HG03066 (cell line): Measurements from ENCODE around the gene PICALM.
"Not testable (repeated sequence)": the region's sequence is repeated elsewhere in the genome, so short reads cannot be mapped to it uniquely, and the experiment has no call there.

ENCODE experiments used
- ATAC-seq: cut with Tn5 transposase; IDR thresholded peaks from one replicate; pipeline ENCODE4 v1.9.1; 2021; ENCODE audit warnings: low read depth; ENCODE audit not compliant: unreplicated experiment

PICALM gene

DNA sequence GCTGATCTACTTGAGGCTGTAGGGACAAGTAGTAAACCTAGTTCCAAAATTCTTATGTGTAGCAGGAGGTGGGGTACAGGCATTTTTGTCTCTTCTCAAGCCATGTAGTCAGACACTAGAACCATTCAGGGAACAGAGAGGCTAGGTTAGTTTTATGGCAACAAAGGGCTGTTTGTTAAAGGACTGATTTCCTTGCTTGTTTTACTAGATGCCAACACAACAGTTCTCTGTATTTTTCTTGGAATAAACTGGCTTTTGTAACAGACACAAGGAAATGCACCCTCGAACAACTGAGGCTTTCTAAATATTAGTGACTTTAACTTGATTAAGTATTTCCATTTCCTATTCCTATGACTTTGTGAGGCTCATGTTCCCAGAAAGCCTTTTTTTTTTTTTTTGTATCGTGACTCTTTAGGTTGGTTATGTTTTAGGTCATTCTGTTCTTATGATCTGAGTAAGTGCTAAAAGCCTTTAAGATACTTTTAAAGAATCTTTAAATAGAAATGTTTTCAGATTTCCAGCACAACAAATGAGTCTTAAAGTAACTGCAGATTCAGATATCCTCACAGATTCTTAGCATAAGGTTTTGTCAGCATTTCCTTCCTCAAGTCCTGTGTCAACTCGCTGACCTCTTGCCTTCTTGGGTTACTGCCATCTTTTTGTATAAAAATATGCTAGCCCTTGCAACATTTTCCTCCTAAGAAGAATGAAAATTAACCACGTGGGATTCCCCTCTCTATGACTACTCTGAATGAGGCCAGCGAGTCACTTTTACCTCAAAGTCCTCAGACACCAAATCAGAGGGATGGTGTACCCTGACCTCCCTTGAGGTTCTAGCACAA is 121.2 kb downstream of the PICALM start:
- ATAC-seq: no peak

DNA sequence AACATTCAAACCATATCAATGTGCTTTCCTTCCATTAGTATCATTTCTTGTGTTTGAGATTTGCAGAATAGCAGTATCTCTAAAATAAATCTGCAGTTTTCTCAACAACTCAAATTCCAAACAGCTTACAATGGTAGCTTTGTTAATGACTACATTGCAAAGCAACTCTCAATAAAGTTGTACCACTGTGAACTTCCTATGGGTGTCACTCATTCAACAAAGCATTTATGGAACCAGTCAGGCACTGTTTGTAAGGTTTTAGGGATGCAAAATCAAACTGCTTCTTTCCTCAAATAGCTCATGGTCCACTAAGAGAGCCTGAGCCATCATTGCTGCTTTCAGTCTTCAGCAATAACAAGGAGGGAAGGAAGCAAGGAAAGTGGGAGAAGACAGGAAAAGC is 122.7 kb downstream of the PICALM start:
- no peak for ATAC-seq

DNA sequence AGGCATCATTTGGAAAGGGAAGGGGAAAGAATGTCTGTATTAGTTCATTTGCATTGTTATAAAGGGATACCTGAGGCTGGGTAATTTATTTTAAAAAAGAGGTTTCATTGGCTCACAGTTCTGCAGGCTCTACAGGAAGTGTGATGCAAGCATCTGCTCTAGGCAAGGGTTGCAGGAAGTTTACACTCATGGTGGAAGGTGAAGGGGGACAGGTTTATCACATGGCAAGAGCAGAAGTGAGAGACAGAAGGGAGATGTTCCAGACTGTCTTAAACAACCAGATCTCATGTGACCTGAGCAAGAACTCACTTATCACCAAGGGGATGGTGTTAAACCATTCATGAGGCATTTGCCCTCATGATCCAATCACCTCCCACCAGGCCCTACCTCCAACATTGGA is 123.1 kb downstream of the PICALM start:
- ATAC-seq: no peak

DNA sequence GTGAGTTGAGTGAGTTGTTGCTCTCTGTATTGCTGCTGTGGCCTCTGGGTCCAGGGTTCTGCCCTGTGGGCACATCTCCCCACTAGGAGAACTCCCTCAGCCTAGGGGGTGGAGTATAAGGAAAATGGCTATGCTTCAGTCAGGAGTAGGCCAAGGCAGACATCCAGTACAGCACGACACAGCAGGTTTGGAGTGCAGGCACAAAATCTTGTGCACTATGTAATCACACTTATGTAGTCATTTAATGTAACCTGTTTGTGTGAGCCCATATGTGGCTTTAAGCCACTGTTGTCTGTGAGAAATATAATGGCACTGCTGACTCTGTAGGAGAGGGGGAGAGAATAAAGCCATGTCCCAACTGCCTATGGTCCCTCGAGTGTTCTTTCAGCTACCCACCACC is 123.6 kb downstream of the PICALM start:
- ATAC-seq: no peak

DNA sequence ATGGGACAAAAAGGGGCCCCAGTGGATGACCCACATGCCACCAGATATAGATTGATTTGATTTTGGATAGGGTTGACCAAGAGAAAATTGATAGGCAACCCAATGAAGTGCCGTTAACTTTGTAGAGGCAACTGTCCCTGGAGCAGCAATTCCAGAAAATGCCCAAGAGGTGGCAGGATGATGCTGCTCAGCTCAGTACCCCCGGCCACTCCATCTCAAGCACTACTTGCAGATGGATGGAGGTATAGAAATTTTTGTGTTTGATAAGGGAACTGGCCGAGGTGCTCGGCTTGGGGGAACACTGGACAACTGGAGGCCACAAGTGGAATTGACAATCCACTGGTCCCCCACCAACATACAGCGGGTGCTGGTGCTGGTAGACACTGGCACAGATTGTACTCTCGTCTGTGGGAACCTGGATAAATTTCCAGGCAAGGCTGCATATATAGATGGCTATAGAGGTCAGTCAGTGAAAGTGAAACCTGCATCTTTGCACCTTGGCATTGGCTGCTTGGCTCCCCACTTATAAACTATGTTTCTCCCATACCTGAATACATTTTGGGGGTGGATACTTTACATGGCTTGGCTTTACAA is 127.4 kb downstream of the PICALM start:
- no peak for ATAC-seq

DNA sequence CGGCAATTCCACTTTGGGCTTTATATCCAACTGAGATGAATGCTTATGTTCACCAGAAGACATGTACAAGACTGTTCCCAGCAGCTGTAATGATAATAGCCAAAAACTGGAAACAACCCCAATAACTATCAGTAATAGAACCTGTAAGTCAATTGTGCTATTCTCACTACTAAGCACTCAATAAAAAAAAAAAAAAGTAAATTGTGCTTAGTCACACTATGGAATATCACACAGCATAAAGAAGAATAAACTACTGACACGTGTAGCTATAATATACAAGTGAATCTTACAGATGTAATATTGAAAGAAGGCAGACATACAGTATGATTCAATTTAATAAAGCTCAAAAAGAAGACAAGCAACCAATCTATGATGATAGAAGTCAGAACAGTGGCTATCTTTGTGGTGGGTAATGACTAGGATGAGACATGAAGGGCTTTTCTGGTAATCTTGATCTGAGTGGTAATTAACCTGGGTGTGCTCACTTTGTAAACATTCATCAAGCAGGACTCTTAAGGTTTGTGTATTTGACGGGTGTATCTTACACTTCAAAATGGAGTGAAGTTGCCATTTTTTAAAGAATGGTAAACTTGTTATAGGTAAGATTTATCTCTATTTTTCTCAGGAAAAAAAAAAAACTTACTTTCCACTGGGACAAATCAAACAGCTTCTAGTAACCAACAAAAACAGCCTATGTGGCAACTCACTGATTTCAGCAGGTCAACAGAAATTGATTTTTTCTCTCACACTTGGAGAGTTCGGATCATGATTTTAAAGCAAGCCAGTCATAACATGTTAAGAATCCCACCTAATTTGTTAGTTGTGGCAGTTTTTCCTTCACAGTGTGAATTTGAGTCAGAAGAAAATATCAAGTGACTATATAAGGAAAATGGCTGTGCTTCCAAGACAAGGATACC is 129.5 kb downstream of the PICALM start:
- no peak for ATAC-seq

DNA sequence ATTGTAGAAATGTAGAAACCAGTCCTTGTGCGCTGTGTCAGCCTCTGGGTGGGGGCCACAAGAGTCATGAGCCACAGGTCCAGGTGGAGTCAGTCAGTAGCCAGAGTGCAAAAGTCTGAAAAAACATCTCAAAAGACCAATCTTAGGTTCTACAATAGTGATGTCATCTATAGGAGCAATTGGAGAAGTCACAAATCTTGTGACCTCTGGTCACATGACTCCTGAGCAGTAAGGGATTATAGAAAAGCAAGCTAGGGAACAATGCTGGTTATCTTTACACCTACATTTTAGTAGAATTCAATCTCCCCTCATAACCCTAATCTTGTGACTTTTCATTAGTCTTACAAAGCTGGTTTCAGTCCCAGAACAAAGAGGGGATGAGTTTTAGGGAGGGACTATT is 131.0 kb downstream of the PICALM start:
- ATAC-seq: no peak

DNA sequence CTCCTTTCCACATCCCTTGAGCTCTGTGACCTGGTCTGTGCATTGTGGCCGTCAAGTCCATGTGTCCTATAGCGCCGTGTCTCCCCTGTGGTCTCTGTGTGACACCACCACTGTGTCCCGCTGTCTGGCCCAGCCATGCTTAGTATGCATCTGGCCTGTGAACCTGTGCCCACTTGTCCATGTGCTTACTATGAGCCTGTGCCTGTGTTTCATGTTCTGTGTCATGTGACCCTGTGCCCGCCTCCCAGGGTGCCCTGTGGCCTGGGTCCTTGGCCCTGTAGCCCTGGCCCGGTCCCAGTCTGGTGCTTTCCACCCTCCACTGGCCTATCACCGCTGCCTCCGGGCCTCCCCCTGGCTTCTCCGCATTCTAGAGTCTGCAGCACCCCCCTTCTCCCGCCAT is 133.1 kb downstream of the PICALM start:
- no peak for ATAC-seq

DNA sequence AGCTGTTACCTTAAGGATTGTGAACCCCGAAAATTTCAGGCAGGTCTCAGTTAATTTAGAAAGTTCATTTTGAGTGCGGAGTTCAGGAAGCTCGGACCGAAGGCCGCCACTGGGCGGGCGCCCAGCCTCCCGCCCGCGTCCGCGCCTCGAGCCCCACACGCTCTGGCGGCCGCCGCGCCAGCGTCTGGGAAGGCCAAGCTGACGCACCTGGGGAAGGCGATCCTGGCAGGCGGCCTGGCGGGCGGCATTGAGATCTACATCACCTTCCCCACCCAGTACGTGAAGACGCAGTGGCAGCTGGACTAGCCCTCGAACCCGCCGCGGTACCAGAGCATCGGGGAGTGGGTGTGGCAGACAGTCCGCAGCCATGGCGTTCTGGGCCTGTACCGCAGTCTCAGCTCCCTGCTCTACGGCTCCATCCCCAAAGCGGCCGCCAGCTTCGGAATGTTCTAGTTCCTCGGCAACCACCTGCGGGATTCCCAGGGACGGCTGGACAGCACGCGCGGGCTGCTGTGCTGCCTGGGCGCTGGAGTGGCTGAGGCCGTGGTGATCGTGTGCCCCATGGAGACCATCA is 134.2 kb downstream of the PICALM start:
- no peak for ATAC-seq

DNA sequence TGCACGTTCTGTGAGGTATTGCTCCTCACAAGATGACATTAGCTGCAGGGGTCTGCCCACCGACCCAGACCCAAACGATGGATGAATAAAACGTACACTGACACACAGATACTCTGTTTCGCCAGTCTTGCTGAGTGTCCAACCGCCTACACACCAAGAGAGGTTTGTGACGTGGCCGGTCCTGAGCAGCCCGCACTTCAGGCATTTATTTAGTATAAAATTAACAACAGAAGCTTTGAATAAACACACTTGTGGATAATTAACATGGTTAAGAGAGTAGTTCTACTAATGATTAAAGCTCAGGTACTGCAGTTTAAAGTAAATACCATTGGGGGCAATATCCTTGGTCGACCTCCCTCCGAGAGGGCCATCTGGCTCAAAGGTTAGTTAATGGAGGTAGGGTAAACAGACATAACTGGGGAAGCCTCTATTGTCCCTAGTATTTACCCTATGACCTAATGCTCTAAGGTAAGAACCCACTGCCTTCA is 138.0 kb downstream of the PICALM start:
- ATAC-seq: no peak

DNA sequence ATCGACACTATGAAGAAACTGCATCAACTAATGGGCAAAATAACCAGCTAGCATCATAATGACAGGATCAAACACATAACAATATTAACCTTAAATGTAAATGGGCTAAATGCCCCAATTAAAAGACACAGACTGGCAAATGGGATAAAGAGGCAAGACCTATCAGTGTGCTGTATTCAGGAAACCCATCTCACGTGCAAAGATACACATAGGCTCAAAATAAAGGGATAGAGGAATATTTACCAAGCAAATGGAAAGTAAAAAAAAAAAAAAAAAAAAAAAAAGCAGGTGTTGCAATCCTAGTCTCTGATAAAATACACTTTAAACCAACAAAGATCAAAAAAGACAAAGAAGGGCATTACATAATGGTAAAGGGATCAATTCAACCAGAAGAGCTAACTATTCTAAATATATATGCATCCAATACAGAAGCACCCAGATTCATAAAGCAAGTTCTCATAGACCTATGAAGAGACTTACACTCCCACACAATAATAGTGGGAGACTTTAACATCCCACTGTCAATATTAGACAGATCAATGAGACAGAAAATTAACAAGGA is 142.2 kb downstream of the PICALM start:
- not testable (repeated sequence) for ATAC-seq

DNA sequence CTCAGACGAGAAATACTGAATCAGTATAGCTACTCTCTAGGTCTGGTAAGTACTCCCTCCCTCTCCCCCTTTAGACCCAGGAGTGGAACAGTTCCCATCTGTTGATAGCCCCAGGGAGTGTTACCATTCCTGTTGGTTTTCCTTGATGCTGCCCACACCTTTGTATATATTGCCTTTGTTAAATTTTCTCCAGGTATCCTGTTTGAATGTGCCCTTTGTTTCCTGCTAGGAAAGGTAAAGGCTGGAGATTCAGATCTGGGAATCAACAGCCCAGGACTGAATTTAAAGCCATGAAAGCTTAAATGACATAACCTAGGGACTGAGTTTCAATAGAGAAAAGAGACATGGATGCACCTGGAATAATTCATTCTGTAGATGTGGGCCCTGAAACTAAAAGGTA is 145.4 kb downstream of the PICALM start:
- ATAC-seq: no peak

DNA sequence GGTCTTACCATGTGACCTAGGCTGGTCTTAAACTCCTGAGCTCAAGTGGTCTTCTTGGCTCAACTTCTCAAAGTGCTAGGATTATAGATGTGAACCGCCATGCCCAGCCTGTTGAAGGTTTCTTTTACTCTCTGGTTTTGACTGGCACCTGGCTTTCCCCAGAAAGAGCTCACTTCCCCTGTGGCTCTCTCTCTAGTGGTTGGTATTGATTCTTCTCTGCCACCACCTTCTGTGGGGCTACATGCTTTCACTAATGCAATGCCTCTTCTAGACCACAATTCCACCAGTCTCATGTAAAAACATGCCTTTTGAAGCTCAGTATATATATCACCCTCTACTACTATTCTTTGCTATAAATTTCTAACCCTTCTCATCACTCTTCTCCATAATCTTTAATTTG is 146.5 kb downstream of the PICALM start:
- no peak for ATAC-seq

DNA sequence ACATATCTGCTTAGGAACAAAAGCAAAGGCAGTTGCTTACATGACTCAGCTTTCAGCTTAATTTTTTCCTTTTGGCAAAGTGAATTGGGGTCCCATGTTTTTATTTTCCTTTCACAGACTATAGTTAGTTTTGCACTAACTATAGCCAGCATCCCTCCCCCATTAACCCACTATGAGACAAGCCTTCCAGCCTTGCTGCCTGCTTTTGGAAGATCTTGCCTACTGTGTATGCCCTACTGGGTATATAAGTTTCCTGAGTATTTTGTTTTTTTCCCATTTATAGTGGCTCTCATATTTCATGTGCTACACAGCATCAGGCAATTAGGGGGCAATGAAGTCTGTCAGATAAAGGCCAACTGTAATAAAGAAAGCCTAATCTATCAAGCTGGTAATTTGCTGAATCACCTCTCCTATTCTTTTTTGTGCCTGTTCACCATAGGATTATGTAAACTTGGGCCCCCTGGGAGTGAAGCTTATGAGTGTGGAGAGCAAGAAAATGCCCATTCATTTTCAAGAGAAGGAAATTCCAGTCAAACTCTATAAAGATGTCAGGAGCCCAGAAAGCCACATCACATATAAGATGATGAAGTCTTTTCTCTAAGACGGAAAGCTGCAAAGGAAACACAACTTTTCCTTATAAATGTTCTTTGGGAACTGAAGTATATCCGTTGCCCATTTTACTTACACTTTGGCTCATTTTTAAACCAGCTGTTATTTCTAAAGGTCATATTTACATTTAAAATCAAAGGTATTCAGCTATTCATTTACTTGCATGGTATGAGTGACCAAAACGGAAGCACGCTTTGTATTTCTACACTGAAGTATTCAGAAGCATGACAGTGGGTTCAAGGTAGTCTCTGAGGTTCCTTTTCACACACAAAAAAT is 149.7 kb downstream of the PICALM start:
- ATAC-seq: no peak

DNA sequence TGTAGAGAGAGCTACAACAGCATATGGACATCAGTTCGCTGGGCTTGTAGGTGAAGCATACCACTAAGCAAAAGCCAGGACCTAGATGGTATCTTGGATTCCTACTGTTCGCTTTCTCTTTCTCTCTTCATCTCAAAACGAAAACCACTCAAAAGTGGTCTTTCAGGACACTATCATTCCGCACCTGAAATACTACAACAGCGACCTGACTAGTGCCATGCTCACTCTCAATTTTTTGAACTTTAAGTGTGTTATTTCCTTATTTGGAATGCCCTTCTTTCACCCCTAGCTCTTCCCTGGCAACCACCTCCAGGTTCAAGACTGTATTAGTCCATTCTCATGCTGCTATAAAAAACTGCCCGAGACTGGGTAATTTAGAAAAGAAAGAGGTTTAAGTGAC is 154.5 kb downstream of the PICALM start:
- no peak for ATAC-seq

DNA sequence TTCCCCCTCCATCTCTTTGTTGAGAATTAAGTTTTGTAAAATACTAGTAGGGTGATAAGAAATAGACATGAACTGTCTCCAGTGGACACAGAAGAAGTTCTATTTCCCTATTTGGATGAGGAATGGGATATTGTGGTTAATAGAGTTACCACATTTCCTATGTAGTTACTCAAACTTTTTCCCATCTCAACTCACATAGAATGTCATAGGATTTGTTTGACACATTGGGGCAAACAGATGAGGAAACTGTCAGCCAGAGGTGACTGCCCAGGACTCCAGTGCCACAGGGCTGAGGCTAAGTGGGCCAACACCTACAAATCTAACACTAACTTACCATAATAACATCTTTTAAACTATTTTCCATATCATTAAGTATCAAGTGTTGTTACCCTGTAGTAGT is 155.4 kb downstream of the PICALM start:
- ATAC-seq: no peak

DNA sequence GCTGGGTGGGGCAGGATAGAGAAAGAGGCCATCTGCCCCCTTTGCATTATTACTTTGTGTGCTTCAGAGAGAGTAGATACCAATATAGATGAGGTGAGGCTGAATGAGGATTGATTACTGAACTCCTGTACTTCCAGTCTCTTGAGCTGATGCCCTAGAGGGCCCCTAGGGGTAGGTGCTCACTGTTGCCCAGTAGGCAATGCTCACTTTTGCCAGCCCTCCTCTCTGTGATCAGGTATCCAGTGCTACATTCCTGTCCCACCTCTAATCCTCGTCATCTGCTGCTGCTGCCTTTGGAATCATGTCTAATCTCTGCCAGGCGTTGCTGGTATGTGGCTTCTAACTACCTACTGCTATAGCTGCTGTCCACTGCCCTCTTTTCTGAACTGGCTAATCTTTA is 156.5 kb downstream of the PICALM start:
- no peak for ATAC-seq
